K562 (cell line): ENCODE results near the gene PDE8B. TPM values are rescaled to one million over a fixed set of nuclear protein-coding genes. Genes with fewer than 3 reads are reported as not detected.

Experiments used
- ATAC-seq: fragments of 200-7000 bp; cut with Tn5 transposase; 3 replicates; pipeline ENCODE4 v1.9.1; 2020; ENCODE audit warnings: moderate library complexity
- BruUV-seq: library from RNA; stranded (reverse); fragments of 400-500 nt; replicated peaks from 2 replicates; lab custom pipeline; 2021; lab: Mats Ljungman, UMichigan
- CTCF ChIA-PET: fragments of 300-600 bp; formaldehyde crosslinking; extraction: SDS; loops from one replicate; lab custom pipeline; 2021; ENCODE audit warnings: low intra/inter-chr PET ratio; lab: Yijun Ruan, JAX
- POLR2A ChIA-PET: fragments of 300-600, 350-650 bp; sonication (Branson Sonifier 250); formaldehyde crosslinking; extraction: SDS; loops from one replicate; lab custom pipeline; 2021; ENCODE audit warnings: antibody characterized with exemption, inconsistent platforms; lab: Yijun Ruan, JAX
- DNase-seq, 4 experiments: peaks; one replicate each; pipeline versions ENCODE4 v3.0.0 to v3.0.0-alpha.2; 2011 to 2018; ENCODE audit warnings: low spot score in 3 of 4, mixed read lengths in 3 of 4; ENCODE audit errors: extremely low read depth in 1 of 4
- FAIRE-seq: peaks from 2 replicates; lab custom pipeline; 2011; peaks lifted over from hg19 to GRCh38; lab: Jason Lieb, UNC
- H2AFZ ChIP-seq: 2 replicates; pipeline ENCODE4 v1.6.0; 2011; ENCODE audit warnings: low read depth, low read length, control low read depth, inconsistent platforms
- H3K27ac ChIP-seq: fragments of 200-600 bp; 3 replicates; pipeline ENCODE4 v1.8.0; 2011; ENCODE audit warnings: low read depth, mild to moderate bottlenecking, control low read depth, inconsistent platforms, low read length, moderate library complexity, mixed read lengths; ENCODE audit errors: extremely low read depth
- H3K27me3 ChIP-seq, 2 experiments: fragments of 300-600 bp in 1 of 2; 2 replicates in 1 of 2; 3 replicates in 1 of 2; pipeline versions ENCODE4 v1.6.0 to v1.8.0; 2011; ENCODE audit warnings: inconsistent platforms in 2 of 2, low read length in 2 of 2, mild to moderate bottlenecking in 1 of 2, mixed read lengths in 1 of 2, moderate library complexity in 1 of 2; ENCODE audit not compliant: control insufficient read depth in 2 of 2, insufficient read depth in 2 of 2
- H3K36me3 ChIP-seq: fragments of 300-600 bp; 3 replicates; pipeline ENCODE4 v1.8.0; 2011; ENCODE audit warnings: mild to moderate bottlenecking, low read length, inconsistent platforms; ENCODE audit not compliant: control insufficient read depth, insufficient read depth
- H3K4me1 ChIP-seq, 2 experiments: fragments of 200-600 bp in 1 of 2; replicated peaks in 1 of 2; 2 replicates in 1 of 2; 3 replicates in 1 of 2; pipeline versions ENCODE4 v1.5.1 to v1.8.0; 2011; ENCODE audit warnings: inconsistent platforms in 2 of 2, low read length in 2 of 2, mild to moderate bottlenecking in 1 of 2, mixed read lengths in 1 of 2, moderate library complexity in 1 of 2; ENCODE audit not compliant: control insufficient read depth in 2 of 2, insufficient read depth in 2 of 2
- H3K4me2 ChIP-seq: 2 replicates; pipeline ENCODE4 v1.6.1; 2011; ENCODE audit warnings: low read length, control low read depth, inconsistent platforms, mixed read lengths; ENCODE audit not compliant: insufficient read depth
- H3K4me3 ChIP-seq: fragments of 200-600 bp; sonication (generic), shearing (Covaris generic); 2 replicates; pipeline ENCODE4 v1.5.1; 2016; ENCODE audit warnings: control low read depth, inconsistent platforms
- H3K79me2 ChIP-seq: fragments of 200-600 bp; 3 replicates; pipeline ENCODE4 v1.8.0; 2011; ENCODE audit warnings: low read length, inconsistent platforms; ENCODE audit not compliant: control insufficient read depth, insufficient read depth
- H3K9ac ChIP-seq, 2 experiments: 2 replicates each; pipeline versions ENCODE4 v1.6.0 to v1.6.1; 2011; ENCODE audit warnings: low read depth in 2 of 2, low read length in 2 of 2, control low read depth in 1 of 2, inconsistent platforms in 1 of 2, mild to moderate bottlenecking in 1 of 2, mixed read lengths in 1 of 2; ENCODE audit not compliant: insufficient read depth in 1 of 2
- H3K9me1 ChIP-seq: one replicate; pipeline ENCODE4 v1.6.0; 2011; ENCODE audit warnings: inconsistent platforms, mild to moderate bottlenecking, low read length, moderate library complexity; ENCODE audit not compliant: control insufficient read depth, insufficient read depth
- H3K9me3 ChIP-seq: replicated peaks from 2 replicates; pipeline ENCODE4 v1.5.1; 2011; ENCODE audit warnings: low read depth, low read length, inconsistent platforms; ENCODE audit not compliant: control insufficient read depth, insufficient read depth
- H4K20me1 ChIP-seq: replicated peaks from 2 replicates; pipeline ENCODE4 v1.6.1; 2011; ENCODE audit warnings: low read length, inconsistent platforms, mixed read lengths; ENCODE audit not compliant: control insufficient read depth, insufficient read depth
- ADNP ChIP-seq: fragments of 200-800 bp; sonication (Bioruptor generic); IDR thresholded peaks from 2 replicates; pipeline ENCODE4 v1.6.1; 2016; ENCODE audit warnings: missing genetic modification characterization, missing compliant biosample characterization
- CREM ChIP-seq: IDR thresholded peaks from 2 replicates; pipeline ENCODE4 v1.6.1; 2014; ENCODE audit warnings: antibody characterized with exemption, low read depth
- GABPB1 ChIP-seq: sonication (generic); formaldehyde crosslinking; IDR thresholded peaks from 2 replicates; pipeline ENCODE4 v1.8.0; 2022; ENCODE audit warnings: mild to moderate bottlenecking, missing genetic modification reagents
- GTF2A2 ChIP-seq: IDR thresholded peaks from 2 replicates; pipeline ENCODE4 v1.6.1; 2016; ENCODE audit warnings: mild to moderate bottlenecking, missing genetic modification characterization, missing compliant biosample characterization
- HMGN3 ChIP-seq: IDR thresholded peaks from 2 replicates; pipeline ENCODE4 v1.6.1; 2011; ENCODE audit warnings: borderline replicate concordance, low read depth, mild to moderate bottlenecking, mixed read lengths, low read length; ENCODE audit not compliant: insufficient read length; ENCODE audit errors: extremely low read depth
- JUND ChIP-seq, 2 experiments: IDR thresholded peaks; 2 replicates in 1 of 2; 3 replicates in 1 of 2; pipeline ENCODE4 v1.6.1; 2011; ENCODE audit warnings: borderline replicate concordance in 2 of 2, low read depth in 2 of 2, low read length in 2 of 2, improper control_type of control experiment in 1 of 2, missing biosample characterization in 1 of 2, missing genetic modification characterization in 1 of 2, missing genetic modification reagents in 1 of 2
- RNF2 ChIP-seq: sonication (generic); IDR thresholded peaks from 2 replicates; pipeline ENCODE4 v1.6.1; 2016
- SMARCA5 ChIP-seq: fragments of 450-650 bp; IDR thresholded peaks from 2 replicates; pipeline ENCODE4 v1.6.1; 2016
- SRSF1 ChIP-seq: fragments of 200-400 bp; formaldehyde crosslinking; IDR thresholded peaks from 2 replicates; pipeline ENCODE4 v1.6.1; 2017; ENCODE audit warnings: mild to moderate bottlenecking, low read depth, low read length, moderate library complexity
- TCFL5 ChIP-seq: fragments of 250-450 bp; sonication (Bioruptor Pico); conservative IDR thresholded peaks from 2 replicates; pipeline ENCODE4 v1.6.1; 2021; ENCODE audit warnings: mild to moderate bottlenecking, moderate library complexity, matching md5 sums
- ZNF121 ChIP-seq: sonication (generic); formaldehyde crosslinking; conservative IDR thresholded peaks from 2 replicates; pipeline ENCODE4 v1.8.0; 2022; ENCODE audit warnings: missing genetic modification reagents
- ZNF224 ChIP-seq: sonication (generic); formaldehyde crosslinking; IDR thresholded peaks from 2 replicates; pipeline ENCODE4 v1.8.0; 2022; ENCODE audit warnings: mild to moderate bottlenecking, missing genetic modification reagents
- ZNF695 ChIP-seq: fragments of 450-650 bp; formaldehyde crosslinking; IDR thresholded peaks from 2 replicates; pipeline ENCODE4 v1.4.0; 2020; ENCODE audit warnings: mild to moderate bottlenecking, moderate library complexity
- in situ Hi-C: fragments of 300-500 bp; cut with MboI; formaldehyde crosslinking; loops from 4 replicates; pipeline ENCODE4 v1.15.0; 2018; ENCODE audit warnings: inconsistent platforms, mixed read lengths
- intact Hi-C: fragments of 100-400 bp; cut with micrococcal nuclease; formaldehyde crosslinking; loops from 2 replicates; pipeline ENCODE4 v1.14.2; 2022
- polyA plus RNA-seq, 8 experiments: library from polyadenylated mRNA; depleted of rRNA in 4 of 8; stranded (reverse) in 5 of 8; unstranded in 3 of 8; fragments of >200 nt; fragmentation: Nextera tagmentation in 2 of 8; fragmentation: Illumina TruSeq in 1 of 8; extraction: Ambion mirVana in 2 of 8; extraction: Trizol in 1 of 8; gene quantifications; 2 replicates each; pipeline versions ENCODE4 v1.2.1 to v1.2.3, GENCODE V29; 2011 to 2014; ENCODE audit warnings: inconsistent platforms in 1 of 8, missing spikeins in 1 of 8
- total RNA-seq, 7 experiments: library from RNA; depleted of rRNA in 6 of 7; stranded (reverse); fragments of >200 nt in 6 of 7; fragmentation: Illumina TruSeq in 2 of 7; extraction: Trizol in 2 of 7; gene quantifications; 2 replicates each; pipeline versions ENCODE4 v1.2.1 to v1.2.3, GENCODE V29; 2011 to 2021; ENCODE audit warnings: low replicate concordance in 1 of 7

The PDE8B gene
- total and polyA plus RNA-seq, 9 of the 15 experiments (the other 6 are each of a cell fraction or from before 2014, with no cell fraction given): 0.15 to 0.28 TPM; not detected in 7

- no peak overlapping the region for H3K9ac ChIP-seq
- CTCF ChIA-PET: no interaction called here
- POLR2A ChIA-PET: no interaction called here
- H3K4me1 ChIP-seq: no peaks in the 10 kb centered on the region
- FAIRE-seq (no peak), ATAC-seq (no peak)
- no TSS peak for BruUV-seq
- H3K27me3 ChIP-seq: peaks cover 3 to 4% of the 10 kb centered on the region in 2 experiments; a peak in 1 of 5 replicates
- no peaks in the 10 kb centered on the region for H3K36me3 ChIP-seq
- no peaks in the 10 kb centered on the region for H3K9me3 ChIP-seq
- no peak overlapping the region for H3K27ac ChIP-seq
- no peak overlapping the region for H3K4me2 ChIP-seq
- in situ Hi-C loops: no loop called here
- no peaks in the 10 kb centered on the region for H4K20me1 ChIP-seq
- H3K9me1 ChIP-seq: no peaks in the 10 kb centered on the region
- no peak overlapping the region for H2AFZ ChIP-seq
- TF ChIP-seq HMGN3: no peak
- TF ChIP-seq ZNF695: no peak
- TF ChIP-seq TCFL5 (CRISPR knock-in tag): no peak
- TF ChIP-seq ADNP: no peak
- TF ChIP-seq JUND (IDR thresholded peaks at IDR 0.05; ENCODE audit: borderline replicate concordance, low read depth, low read length): no peak
- no peak for TF ChIP-seq JUND (tag; IDR thresholded peaks at IDR 0.05; ENCODE audit: borderline replicate concordance, low read depth, low read length)
- no peak for TF ChIP-seq CREM
- no peak for TF ChIP-seq RNF2
- no peak for TF ChIP-seq SMARCA5
- no peak for TF ChIP-seq ZNF224 (CRISPR knock-in tag)
- TF ChIP-seq SRSF1: no peak
- TF ChIP-seq GABPB1: no peak
- no peak for TF ChIP-seq GTF2A2 (tag)
- no peak for TF ChIP-seq ZNF121
- TF ChIP-seq, all 486 proteins: peak for 0
- H3K79me2 ChIP-seq: no peaks in the 10 kb centered on the region
- intact Hi-C loops: no loop called here
- H3K4me3 ChIP-seq: no peak overlapping the region
- no peak for DNase-seq
These were observed 8.3 kb upstream of the PDE8B start for GRCh38 chr5:77202145-77202544.
